G401.6 (cell line): ENCODE data around the gene PTPRN2.

Experiments used
- FAIRE-seq: peaks from 2 replicates; lab custom pipeline; 2012; peaks lifted over from hg19 to GRCh38; lab: Jason Lieb, UNC

PTPRN2 gene

GRCh38 chr7:157613575-157614322 lies 973.9 kb downstream of the PTPRN2 start:
- FAIRE-seq = no peak

DNA sequence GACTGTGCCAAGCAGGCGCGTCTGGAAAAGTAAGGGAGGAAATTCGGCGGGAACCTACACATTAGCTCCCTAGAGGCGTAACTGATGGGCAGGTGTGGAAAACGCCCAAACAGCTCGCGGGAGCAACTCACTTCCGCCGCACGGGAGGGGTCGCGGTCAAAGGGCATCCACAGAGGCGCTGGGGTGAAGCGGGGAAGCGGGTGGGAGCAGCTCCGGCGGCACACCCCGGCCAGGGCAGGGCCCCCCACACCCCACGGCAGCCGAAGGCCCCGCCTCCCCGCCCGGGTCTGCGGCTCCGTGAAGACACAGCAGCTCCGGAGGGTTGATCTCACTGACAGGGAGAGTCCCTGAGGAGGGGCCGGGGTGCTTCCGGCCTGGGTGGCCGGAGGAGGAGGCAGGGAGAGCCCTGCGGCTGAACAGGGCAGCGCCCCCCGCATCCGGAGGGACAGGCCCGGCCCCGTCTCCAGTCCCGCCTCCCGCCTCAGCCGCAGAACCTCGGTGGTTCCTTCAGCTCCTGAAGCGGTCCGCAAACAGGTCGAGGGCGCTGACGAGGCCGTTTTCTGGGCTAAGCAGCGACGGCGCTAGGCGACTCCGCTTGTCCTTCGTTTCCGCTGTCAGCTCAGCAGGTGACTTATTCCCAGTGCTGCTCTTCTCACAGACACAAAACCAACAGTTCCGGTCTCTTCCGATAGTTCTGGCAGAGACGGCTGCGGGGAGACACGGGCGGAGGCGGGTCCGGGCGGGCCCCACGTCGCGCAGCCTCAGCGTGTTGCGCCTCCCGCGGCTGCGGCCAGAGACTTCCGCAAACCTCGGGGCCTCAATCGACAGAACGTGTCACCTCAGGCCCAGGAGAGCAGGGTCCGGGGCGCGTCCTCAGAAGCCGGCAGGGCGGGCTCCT lies 974.7 kb downstream of the PTPRN2 start:
- no peak for FAIRE-seq

- FAIRE-seq = no peak
These were observed 975.5 kb downstream of the PTPRN2 start for GRCh38 chr7:157612009-157612663.

GRCh38 chr7:157611341-157611740 lies 976.3 kb downstream of the PTPRN2 start:
- no peak for FAIRE-seq

GRCh38 chr7:157610671-157611295 lies 976.8 kb downstream of the PTPRN2 start:
- no peak for FAIRE-seq

DNA sequence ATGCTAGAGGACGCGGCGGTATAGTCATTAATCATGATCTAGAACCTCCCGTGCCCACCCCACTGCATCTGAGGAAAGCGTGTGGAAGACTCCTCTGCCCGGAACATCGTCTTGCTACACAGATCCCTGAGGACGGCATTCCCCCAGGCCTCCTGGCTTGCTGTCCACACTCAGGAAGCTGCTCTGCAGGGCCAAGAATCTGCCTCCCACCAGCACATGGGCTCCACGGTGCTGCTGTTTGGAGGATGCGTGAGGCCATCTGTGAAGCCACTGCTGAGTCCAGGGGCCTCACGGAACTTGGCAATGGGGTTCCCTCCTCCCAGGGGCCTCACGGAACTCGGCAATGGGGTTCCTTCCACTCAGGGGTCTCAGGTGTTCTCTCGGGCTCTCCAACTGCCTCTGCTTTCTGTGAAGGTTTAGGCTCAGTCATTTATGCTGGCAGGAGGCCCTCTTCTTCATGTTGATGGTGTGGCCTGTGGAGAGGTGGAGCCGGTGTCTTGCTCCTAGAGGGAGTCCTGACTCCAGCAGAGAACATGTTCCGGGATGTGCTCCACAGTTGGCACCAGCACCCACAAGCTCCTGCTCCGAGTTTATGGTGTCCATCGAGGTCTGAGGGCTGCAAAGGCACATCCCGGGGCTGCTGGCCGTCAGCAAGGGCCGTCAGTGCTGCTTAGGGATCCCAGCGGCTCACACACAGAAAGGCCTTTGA lies 977.5 kb downstream of the PTPRN2 start:
- no peak for FAIRE-seq

DNA sequence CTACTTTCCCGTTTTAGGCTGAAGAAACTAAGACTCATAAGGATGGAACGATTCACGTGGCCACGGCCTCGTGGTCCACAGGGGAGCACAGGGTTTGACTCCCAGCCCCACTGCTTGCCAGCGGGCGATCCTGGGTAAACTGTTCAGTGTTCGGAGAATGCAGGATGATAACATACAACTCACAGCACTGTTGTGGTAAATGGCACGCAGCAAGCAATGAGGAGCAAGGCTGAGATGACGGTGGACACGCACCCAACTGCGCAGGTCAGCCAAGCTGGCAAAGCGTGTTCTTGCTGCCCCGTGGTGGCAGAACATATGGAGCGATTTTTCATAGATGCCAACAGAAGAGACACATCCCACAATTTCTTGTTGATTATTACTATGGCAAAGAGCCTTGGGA lies 978.1 kb downstream of the PTPRN2 start:
- no peak for FAIRE-seq

DNA sequence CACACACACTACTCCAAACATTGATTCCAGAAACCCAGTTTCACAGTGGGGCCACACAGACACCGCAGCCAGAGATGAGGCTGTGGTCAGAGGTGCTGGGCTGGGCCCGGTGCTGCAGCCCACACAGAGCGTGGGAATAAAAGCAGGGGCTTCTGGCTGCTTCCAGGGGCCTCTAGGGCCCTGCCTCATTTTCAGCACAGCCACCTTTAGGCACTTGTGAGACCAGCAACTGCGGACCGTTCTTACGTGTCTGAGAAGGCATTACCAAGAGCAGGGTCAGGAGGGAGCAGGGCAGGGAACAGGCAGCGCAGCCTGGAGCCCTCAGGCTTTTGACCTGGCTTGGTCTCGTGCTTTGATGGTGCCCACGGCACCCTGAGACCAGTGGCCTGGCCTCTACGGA lies 980.4 kb downstream of the PTPRN2 start:
- no peak for FAIRE-seq

DNA sequence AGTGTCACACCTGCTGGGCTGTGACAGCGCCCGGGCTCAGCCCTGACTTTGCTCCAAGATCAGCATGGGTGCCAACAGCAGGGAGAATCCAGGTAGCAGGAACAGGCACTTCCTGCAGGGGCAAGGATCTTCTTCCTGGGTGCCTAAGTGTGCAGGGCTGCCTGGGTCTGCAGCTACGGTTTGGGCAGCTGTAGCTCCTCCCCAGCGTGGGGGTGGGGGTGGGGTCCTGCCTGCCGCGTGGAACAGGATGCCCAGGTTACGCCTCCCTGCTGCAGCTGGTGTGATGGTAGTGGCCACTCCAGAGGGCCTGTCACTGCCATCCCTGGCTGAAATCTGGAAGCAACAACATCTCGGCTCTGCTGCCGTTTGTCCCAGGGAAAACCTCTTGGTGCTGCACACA lies 981.5 kb downstream of the PTPRN2 start:
- FAIRE-seq = no peak

GRCh38 chr7:157605638-157606037 lies 982.0 kb downstream of the PTPRN2 start:
- FAIRE-seq = no peak

DNA sequence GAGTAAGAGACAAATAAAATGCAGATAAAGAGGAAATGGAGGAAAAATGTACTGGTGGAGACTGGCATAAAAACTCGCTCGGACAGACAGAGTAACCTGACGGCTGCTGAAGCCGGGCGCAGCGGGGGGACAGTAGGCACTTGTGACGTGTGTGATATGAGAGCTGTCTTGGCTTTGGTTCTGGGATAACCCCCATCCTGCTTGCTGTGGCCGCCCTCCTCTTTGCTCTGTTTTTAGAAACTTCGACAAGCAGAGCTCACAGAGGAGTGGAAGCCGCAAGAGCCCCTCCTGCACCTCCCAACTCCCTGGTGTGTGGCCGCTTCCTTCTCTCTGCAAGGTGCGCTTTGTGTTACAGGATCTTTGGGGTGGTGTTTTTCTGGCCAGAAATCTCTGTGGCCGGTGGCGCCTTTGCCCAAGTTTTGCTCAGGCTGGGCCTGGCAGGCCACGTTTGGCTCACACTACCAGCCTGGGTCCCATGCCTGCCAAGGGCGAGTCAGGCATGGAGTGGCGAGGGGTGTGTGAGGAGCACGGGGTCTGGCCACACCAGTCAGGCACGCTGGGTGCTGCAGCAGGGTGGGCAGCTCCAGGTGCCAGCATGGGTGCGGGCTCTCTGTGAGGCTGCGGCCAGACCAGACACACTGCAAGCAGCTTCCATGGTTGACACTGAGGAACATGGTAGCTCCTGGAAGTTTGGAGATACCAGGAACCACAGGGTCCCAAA lies 982.8 kb downstream of the PTPRN2 start:
- no peak for FAIRE-seq

DNA sequence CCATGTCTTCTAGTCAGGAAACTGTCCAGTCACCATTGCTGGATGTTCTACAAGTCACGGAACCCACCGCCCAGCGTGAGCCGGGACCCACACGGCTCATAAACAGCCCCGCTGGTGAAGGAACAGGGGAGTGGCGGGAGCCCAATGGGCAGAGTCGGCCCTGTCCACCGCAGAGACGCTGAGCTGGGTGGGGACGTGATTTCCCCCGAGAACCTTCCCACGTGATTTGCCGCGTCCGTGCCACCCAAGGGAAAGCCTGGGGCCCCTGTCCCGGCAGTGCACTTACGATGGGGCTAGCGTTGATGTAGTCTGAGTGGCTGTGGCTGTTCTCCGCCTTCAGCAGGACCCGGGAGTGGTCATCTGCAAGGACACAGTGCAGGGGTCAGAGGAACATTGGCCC lies 983.9 kb downstream of the PTPRN2 start:
- FAIRE-seq = no peak

DNA sequence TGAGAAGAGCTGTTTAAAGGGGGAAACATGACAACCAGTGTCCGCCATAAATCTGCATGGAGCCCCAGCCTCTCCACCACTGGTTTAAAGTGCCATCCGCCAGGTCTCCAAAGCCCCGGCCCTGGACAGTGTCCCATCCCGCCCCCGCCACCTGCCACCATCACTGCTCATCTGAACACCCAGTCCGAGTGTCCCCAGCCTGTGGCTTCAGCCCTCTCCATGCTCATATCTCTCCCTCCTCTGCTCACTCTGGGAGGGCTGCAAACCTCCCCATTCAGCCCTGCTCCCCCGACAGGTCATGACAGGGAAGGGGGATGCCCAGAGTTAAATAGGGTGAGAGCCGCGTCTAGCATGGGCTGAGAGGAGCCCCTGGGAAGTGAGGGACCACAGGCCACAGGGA lies 984.6 kb downstream of the PTPRN2 start:
- FAIRE-seq = no peak

DNA sequence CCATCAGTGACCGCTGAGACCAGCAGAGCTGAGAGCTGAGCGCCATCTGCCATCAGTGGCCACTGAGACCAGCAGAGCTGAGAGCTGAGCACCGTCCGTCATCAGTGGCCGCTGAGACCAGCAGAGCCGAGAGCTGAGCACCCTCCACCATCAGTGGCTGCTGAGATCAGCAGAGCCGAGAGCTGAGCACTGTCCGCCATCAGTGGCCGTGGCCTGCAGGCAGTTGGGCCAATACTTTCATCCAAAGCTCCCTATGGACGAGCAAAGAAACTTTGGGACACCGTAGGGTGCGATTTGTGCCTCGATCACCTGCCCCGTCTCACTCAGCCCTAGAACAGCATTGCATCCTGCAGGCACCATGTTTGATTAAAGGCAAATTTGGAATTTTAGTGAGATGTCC lies 985.0 kb downstream of the PTPRN2 start:
- FAIRE-seq = no peak

GRCh38 chr7:157602156-157602555 lies 985.5 kb downstream of the PTPRN2 start:
- no peak for FAIRE-seq

DNA sequence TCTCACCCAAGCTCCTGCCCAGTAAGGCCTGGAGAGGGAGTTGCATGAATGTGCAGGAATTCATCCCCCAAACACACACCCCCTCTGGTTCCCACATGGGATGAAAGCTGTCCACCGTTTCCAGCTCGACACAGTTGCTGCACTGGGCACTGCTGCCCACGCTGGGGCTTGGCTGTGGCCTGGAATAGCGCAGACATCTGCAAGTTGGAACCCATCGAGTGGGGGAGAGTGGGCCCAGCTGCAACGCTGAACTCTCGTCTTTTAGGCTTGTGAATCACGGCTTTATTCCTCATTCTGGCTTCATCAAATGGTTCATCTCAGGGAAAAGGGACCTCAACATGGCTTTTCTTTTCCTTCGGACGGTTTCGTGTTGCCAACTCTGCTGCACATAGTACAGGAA lies 986.1 kb downstream of the PTPRN2 start:
- FAIRE-seq = no peak

DNA sequence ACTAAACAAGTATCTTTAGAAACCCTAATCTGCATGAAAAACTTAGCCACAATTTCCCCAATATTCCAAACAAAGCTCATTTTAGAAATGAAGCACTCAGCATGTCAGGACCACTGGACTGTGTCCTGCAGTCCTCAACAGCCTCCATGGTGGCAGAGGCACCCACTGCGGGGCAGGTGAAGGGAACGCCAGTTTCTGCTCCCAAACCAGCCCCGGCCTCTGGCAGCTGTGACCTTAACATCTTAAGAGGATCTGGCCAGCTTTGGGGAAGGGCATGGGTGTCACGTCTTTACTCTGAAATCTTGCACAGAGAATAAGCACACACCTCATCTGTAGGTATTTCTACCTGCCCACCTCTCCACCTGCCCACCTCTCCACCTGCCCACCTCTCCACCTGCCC lies 988.1 kb downstream of the PTPRN2 start:
- FAIRE-seq = no peak

DNA sequence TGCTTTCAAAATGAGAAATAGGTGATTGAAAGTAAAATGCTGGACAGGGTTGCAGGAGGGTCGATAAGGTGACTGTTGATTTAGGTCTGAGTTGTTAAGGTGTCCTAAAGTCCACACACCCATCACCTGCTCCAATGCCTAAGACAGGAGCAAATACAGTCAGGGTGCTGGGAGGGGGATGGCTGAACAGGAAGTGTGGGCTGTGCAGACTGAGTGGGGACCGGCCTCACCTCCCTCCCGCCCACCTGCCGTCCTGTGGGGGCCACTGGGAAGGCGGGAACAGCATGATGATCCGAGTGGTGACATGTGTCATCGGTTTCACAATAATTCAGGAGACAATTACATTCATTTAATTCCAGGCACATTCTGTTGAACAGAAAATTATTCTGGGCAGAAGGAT lies 990.1 kb downstream of the PTPRN2 start:
- FAIRE-seq = no peak

- no peak for FAIRE-seq
These were observed 990.7 kb downstream of the PTPRN2 start for GRCh38 chr7:157596881-157597280.

DNA sequence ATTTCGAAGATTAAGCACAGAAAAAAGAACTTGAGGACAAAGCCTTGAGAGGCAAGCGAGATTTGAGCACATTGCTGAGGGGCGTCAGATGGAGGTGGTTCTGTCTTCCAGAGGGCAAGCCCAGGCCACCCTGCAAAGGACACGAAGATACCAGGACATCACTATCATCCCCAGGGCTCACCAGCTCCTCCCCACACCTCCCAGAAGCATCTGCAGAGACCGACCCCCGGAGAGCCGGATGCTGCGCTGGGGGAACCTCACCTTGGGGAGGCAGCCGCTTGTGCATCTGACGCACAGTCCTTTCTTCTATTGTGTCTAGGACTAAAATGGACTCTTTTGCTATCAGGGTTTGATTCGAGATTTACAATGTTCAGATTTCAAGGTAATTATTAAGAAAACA lies 991.2 kb downstream of the PTPRN2 start:
- FAIRE-seq = no peak

DNA sequence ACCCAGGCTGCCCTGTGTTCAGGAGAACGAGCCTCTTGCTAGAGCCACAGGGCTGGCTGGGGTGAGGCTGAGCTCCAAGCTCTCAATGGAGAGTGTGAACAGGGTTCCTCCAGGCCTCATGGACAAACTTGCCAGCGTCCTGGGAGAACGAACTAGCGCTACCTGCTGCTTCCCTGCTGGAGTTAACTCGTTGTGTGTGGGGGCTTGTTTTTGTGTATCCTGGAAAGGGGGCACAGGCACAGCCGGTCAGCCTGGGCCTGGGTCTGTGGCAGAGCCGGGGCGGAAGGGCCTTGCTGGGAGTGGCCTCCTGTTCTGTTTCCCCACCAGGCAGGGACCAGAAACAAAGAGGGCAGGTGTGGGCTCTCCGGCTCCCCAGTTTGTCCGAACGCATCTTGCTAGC lies 991.6 kb downstream of the PTPRN2 start:
- no peak for FAIRE-seq
